ENCODE results near the gene ACADS. TPM values are rescaled to one million over a fixed set of nuclear protein-coding genes. Genes with fewer than 3 reads are reported as not detected.

ACADS gene
- total and polyA plus RNA-seq, 9 of the 15 experiments (the other 6 are each of a cell fraction or from before 2014, with no cell fraction given), result 0.06 to 20.3 (median 8.8) TPM

DNA sequence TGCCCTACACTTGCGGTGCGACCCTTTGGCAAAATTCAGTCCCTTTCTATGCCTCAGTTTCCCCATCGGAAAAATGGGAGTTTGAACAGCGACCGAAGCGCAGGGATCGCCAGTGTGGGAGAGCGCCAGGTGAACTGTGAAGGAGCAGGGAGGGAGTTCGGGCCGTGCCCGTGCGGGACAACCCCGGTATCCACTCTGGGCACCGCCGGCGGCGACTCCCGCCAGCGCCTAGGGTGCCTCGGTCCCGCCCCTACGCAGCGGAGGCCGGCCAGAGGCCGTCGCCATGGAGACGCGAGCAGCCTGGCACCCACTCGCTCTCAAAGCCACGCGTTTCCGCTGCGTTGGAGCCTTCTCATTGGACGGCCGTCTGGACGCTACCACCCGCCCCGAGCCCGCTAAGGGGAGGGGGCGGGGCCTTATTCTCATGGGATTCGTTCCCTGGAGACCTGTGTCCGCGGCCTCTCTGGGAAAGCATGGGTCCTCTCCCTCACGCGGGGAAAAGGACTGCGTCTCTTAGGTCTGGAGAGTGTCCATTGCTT, 39.4 kb upstream of the ACADS start (continued):
- TF ChIP-seq ARHGAP35 (IDR thresholded peaks at IDR 0.05; ENCODE audit: partially characterized antibody) (no peak), PTRF (tag; IDR thresholded peaks at IDR 0.05) (no peak), KDM5B (IDR thresholded peaks at IDR 0.05; ENCODE audit: insufficient replicate concordance, low read depth, low read length) (peak; percentile 87), LARP7 (IDR thresholded peaks at IDR 0.05) (no peak), ZNF584 (CRISPR knock-in tag; IDR thresholded peaks at IDR 0.05; ENCODE audit: low read depth) (no peak), ZNF780A (CRISPR knock-in tag; IDR thresholded peaks at IDR 0.05) (no peak), ELF2 (CRISPR knock-in tag; IDR thresholded peaks at IDR 0.05) (no peak), ZNF766 (CRISPR knock-in tag; conservative IDR thresholded peaks at IDR 0.05) (no peak), MCM7 (IDR thresholded peaks at IDR 0.05) (no peak)

DNA sequence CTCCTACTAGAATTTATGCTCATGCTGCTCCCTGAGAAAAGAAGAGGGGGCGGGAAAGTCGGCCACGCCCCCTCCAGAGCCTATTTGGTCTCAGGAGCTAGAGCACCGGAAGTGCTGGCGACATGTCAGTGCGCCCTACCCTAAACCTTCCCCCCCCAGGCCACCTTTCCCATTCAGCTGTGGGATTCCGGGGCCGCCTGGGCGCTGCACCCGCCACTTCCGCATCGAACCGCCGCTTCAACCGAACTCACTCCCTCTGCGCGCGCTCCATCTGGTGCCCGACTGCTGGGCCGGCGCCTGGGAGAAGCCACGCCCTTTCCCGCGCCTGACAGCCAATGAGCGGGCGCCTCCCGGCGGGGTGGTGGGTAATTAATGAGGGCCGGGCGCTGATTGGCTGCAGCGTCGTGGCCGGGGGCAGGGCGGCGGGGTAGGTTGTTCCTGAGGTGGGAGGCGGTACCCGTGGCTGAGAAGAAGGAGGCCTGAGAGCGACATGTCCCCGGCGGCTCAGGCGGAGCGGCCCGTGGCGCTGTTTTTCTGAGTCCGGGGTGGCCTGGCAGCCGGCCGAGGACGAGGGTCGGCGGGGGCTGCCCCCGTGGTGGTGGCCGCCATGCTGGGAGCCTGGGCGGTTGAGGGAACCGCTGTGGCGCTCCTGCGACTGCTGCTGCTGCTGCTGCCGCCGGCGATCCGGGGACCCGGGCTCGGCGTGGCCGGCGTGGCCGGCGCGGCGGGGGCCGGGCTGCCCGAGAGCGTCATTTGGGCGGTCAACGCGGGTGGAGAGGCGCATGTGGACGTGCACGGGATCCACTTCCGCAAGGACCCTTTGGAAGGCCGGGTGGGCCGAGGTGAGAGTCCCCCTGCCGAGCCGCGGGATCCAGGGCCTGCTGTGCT, 38.7 kb upstream of the ACADS start, which contains the start of gene MLEC:
Gene MLEC, plus strand, starts transcription at position 460 of the 888 bp plus-strand sequence. Its CDS starts 148 bp downstream, at position 608.
- H2AFZ ChIP-seq (ENCODE audit: low read depth, low read length), result peak within 1 kb of the TSS; percentile 96
- H3K9me1 ChIP-seq (ENCODE audit: control insufficient read depth, insufficient read depth, low read length), result no peaks in the 10 kb centered on the region
- ChIA-PET CTCF (ENCODE audit: low intra/inter-chr PET ratio) (interaction anchor here (0.6 to 0.8 kb wide), 2 partner anchors 104 to 233 kb away, joined by 3 to 6 read pairs; no protein-coding TSS in a partner anchor), POLR2A (interaction anchor here (0.6 to 1.4 kb wide), 5 partner anchors 11 to 90 kb away, joined by 3 to 4 read pairs (median 4); partner anchors contain the start of gene UNC119B)
- H3K9ac ChIP-seq (ENCODE audit: insufficient read depth in 1 of 2, low read depth in 2 of 2, low read length in 2 of 2), result peak within 1 kb of the TSS; percentile 87 to 94
- H3K4me3 ChIP-seq, result peak within 1 kb of the TSS; percentile 91
- no peaks in the 10 kb centered on the region for H3K27me3 ChIP-seq (ENCODE audit: control insufficient read depth in 2 of 2, insufficient read depth in 2 of 2, low read length in 2 of 2)
- H3K79me2 ChIP-seq (ENCODE audit: control insufficient read depth, insufficient read depth, low read length), result peaks cover 49% of the 10 kb centered on the region
- no TSS peak for BruUV-seq (replicated peaks)
- no peaks in the 10 kb centered on the region for H3K9me3 ChIP-seq (replicated peaks; ENCODE audit: control insufficient read depth, insufficient read depth, low read depth, low read length)
- peak; percentile 92 for ATAC-seq
- peak within 1 kb of the TSS; percentile 91 for H3K27ac ChIP-seq (ENCODE audit: extremely low read depth, low read depth, low read length)
- peaks cover 19% of the 10 kb centered on the region for H4K20me1 ChIP-seq (replicated peaks; ENCODE audit: control insufficient read depth, insufficient read depth, low read length)
- under 1% methylated on average over 68 of the region's 84 CpGs for WGBS (ENCODE audit: insufficient coverage, low coverage, missing lambda C conversion rate)
- in situ Hi-C loops (cut with MboI), result no loop called here
- FAIRE-seq, result no peak
- intact Hi-C loops (cut with micrococcal nuclease), result loop anchor here (1.0 to 2.0 kb wide), 3 partner anchors 24 to 103 kb away; partner anchors contain the start of gene UNC119B
- peak; percentile 98 to 100 (median 100) for DNase-seq (ENCODE audit: extremely low read depth in 1 of 4, low spot score in 3 of 4)
- peak within 1 kb of the TSS; percentile 92 for H3K4me2 ChIP-seq (ENCODE audit: insufficient read depth, low read length)
- H3K4me1 ChIP-seq (replicated peaks in 1 of 2; ENCODE audit: control insufficient read depth in 2 of 2, insufficient read depth in 2 of 2, low read length in 2 of 2), result peaks cover 14 to 17% of the 10 kb centered on the region in 2 experiments; a peak in 3 of 5 replicates
- peaks cover 16% of the 10 kb centered on the region; the same call in 2 of the 3 replicates for H3K36me3 ChIP-seq (ENCODE audit: control insufficient read depth, insufficient read depth, low read length)
- TF ChIP-seq, protein P1, sequence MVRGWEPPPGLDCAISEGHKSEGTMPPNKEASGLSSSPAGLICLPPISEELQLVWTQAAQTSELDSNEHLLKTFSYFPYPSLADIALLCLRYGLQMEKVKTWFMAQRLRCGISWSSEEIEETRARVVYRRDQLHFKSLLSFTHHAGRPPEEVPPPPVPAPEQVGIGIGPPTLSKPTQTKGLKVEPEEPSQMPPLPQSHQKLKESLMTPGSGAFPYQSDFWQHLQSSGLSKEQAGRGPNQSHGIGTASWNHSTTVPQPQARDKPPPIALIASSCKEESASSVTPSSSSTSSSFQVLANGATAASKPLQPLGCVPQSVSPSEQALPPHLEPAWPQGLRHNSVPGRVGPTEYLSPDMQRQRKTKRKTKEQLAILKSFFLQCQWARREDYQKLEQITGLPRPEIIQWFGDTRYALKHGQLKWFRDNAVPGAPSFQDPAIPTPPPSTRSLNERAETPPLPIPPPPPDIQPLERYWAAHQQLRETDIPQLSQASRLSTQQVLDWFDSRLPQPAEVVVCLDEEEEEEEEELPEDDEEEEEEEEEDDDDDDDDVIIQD (CRISPR knock-in tag; IDR thresholded peaks at IDR 0.05), result no peak
- TF ChIP-seq, protein P2, sequence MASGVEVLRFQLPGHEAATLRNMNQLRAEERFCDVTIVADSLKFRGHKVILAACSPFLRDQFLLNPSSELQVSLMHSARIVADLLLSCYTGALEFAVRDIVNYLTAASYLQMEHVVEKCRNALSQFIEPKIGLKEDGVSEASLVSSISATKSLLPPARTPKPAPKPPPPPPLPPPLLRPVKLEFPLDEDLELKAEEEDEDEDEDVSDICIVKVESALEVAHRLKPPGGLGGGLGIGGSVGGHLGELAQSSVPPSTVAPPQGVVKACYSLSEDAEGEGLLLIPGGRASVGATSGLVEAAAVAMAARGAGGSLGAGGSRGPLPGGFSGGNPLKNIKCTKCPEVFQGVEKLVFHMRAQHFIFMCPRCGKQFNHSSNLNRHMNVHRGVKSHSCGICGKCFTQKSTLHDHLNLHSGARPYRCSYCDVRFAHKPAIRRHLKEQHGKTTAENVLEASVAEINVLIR (CRISPR knock-in tag; IDR thresholded peaks at IDR 0.05), result no peak
- TF ChIP-seq, protein P3, sequence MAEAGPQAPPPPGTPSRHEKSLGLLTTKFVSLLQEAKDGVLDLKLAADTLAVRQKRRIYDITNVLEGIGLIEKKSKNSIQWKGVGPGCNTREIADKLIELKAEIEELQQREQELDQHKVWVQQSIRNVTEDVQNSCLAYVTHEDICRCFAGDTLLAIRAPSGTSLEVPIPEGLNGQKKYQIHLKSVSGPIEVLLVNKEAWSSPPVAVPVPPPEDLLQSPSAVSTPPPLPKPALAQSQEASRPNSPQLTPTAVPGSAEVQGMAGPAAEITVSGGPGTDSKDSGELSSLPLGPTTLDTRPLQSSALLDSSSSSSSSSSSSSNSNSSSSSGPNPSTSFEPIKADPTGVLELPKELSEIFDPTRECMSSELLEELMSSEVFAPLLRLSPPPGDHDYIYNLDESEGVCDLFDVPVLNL (CRISPR knock-in tag; IDR thresholded peaks at IDR 0.05; ENCODE audit: low read depth), result no peak
- TF ChIP-seq, protein P4, sequence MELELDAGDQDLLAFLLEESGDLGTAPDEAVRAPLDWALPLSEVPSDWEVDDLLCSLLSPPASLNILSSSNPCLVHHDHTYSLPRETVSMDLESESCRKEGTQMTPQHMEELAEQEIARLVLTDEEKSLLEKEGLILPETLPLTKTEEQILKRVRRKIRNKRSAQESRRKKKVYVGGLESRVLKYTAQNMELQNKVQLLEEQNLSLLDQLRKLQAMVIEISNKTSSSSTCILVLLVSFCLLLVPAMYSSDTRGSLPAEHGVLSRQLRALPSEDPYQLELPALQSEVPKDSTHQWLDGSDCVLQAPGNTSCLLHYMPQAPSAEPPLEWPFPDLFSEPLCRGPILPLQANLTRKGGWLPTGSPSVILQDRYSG (tag; conservative IDR thresholded peaks at IDR 0.05; ENCODE audit: low read depth), result no peak
- TF ChIP-seq NFIC (IDR thresholded peaks at IDR 0.05) (peak; percentile 71), SRSF7 (optimal IDR thresholded peaks at IDR 0.05; ENCODE audit: low read depth, low read length) (no peak)

Data from K562 (cell line).